ENCODE data around the gene CEP41.

DNA sequence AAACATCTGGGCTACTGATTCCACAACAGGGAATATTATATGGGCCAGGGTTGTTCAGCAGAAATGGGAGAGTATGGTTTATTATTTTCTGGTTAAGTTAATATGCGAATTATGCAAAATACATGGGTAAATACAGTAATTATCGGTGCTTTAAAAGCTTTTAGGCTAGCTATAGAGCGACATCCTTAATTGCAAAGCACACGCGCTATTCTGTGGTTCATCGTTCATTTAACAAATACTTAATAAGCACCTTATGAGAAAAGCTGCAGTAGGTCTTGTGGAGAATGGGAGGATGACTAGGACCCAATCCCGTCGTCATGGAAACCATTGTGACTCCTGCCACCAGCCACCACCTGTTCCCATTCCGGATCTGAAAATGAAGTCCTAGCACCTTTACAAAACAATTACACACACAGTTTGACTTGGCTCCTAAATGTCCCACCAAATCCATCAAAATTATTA lies 623 bp upstream of the CEP41 start:
- TF ChIP-seq, protein P1, sequence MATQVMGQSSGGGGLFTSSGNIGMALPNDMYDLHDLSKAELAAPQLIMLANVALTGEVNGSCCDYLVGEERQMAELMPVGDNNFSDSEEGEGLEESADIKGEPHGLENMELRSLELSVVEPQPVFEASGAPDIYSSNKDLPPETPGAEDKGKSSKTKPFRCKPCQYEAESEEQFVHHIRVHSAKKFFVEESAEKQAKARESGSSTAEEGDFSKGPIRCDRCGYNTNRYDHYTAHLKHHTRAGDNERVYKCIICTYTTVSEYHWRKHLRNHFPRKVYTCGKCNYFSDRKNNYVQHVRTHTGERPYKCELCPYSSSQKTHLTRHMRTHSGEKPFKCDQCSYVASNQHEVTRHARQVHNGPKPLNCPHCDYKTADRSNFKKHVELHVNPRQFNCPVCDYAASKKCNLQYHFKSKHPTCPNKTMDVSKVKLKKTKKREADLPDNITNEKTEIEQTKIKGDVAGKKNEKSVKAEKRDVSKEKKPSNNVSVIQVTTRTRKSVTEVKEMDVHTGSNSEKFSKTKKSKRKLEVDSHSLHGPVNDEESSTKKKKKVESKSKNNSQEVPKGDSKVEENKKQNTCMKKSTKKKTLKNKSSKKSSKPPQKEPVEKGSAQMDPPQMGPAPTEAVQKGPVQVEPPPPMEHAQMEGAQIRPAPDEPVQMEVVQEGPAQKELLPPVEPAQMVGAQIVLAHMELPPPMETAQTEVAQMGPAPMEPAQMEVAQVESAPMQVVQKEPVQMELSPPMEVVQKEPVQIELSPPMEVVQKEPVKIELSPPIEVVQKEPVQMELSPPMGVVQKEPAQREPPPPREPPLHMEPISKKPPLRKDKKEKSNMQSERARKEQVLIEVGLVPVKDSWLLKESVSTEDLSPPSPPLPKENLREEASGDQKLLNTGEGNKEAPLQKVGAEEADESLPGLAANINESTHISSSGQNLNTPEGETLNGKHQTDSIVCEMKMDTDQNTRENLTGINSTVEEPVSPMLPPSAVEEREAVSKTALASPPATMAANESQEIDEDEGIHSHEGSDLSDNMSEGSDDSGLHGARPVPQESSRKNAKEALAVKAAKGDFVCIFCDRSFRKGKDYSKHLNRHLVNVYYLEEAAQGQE (IDR thresholded peaks at IDR 0.05; ENCODE audit: low read depth, low read length) = no peak
- TF ChIP-seq, protein P2, sequence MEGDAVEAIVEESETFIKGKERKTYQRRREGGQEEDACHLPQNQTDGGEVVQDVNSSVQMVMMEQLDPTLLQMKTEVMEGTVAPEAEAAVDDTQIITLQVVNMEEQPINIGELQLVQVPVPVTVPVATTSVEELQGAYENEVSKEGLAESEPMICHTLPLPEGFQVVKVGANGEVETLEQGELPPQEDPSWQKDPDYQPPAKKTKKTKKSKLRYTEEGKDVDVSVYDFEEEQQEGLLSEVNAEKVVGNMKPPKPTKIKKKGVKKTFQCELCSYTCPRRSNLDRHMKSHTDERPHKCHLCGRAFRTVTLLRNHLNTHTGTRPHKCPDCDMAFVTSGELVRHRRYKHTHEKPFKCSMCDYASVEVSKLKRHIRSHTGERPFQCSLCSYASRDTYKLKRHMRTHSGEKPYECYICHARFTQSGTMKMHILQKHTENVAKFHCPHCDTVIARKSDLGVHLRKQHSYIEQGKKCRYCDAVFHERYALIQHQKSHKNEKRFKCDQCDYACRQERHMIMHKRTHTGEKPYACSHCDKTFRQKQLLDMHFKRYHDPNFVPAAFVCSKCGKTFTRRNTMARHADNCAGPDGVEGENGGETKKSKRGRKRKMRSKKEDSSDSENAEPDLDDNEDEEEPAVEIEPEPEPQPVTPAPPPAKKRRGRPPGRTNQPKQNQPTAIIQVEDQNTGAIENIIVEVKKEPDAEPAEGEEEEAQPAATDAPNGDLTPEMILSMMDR (IDR thresholded peaks at IDR 0.05 in 2 of 3, conservative IDR thresholded peaks at IDR 0.05 in 1 of 3; ENCODE audit: control insufficient read depth in 2 of 3, extremely low read depth in 1 of 3, insufficient read depth in 1 of 3, low read depth in 3 of 3, low read length in 3 of 3) = no peak
- no peak for TF ChIP-seq EED (IDR thresholded peaks at IDR 0.05; ENCODE audit: low read depth)
- TF ChIP-seq NFYA (IDR thresholded peaks at IDR 0.05; ENCODE audit: borderline replicate concordance, low read depth, low read length) = no peak
- TF ChIP-seq TAF1 (IDR thresholded peaks at IDR 0.05; ENCODE audit: borderline replicate concordance, low read depth, low read length) = no peak
- TF ChIP-seq, protein P3, sequence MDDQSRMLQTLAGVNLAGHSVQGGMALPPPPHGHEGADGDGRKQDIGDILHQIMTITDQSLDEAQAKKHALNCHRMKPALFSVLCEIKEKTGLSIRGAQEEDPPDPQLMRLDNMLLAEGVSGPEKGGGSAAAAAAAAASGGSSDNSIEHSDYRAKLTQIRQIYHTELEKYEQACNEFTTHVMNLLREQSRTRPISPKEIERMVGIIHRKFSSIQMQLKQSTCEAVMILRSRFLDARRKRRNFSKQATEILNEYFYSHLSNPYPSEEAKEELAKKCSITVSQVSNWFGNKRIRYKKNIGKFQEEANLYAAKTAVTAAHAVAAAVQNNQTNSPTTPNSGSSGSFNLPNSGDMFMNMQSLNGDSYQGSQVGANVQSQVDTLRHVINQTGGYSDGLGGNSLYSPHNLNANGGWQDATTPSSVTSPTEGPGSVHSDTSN (IDR thresholded peaks at IDR 0.05; ENCODE audit: insufficient replicate concordance, low read depth, low read length) = no peak
- no peak for TF ChIP-seq SUZ12 (IDR thresholded peaks at IDR 0.05; ENCODE audit: unreplicated experiment)

Data from GM12878 (cell line).